H9 (cell line): ENCODE measurements around the gene UBE2D1. TPM values are rescaled to one million over a fixed set of nuclear protein-coding genes. Genes with fewer than 3 reads are reported as not detected.

Source experiments
- DNase-seq: peaks from one replicate; pipeline ENCODE4 v3.0.0-alpha.2; 2017
- H2AFZ ChIP-seq: one replicate; pipeline ENCODE4 v1.6.1; 2013; ENCODE audit warnings: mild to moderate bottlenecking, low read length, control low read depth, moderate library complexity
- H2AK5ac ChIP-seq: 2 replicates; pipeline ENCODE4 v1.6.1; 2013; ENCODE audit warnings: low read length, control low read depth, mixed read lengths; ENCODE audit not compliant: insufficient read length
- H2BK120ac ChIP-seq: one replicate; pipeline ENCODE4 v1.6.1; 2013; ENCODE audit warnings: low read depth, mild to moderate bottlenecking, low read length, control low read depth, inconsistent platforms; ENCODE audit not compliant: poor library complexity, severe bottlenecking
- H2BK12ac ChIP-seq: 2 replicates; pipeline ENCODE4 v1.6.1; 2013; ENCODE audit warnings: low read length, control low read depth, mixed read lengths, low read depth; ENCODE audit not compliant: insufficient read length
- H2BK15ac ChIP-seq: 2 replicates; pipeline ENCODE4 v1.6.1; 2013; ENCODE audit warnings: low read depth, low read length, control low read depth
- H2BK20ac ChIP-seq: one replicate; pipeline ENCODE4 v1.6.1; 2013; ENCODE audit warnings: low read depth, mild to moderate bottlenecking, low read length, control low read depth, inconsistent platforms; ENCODE audit not compliant: poor library complexity, severe bottlenecking
- H2BK5ac ChIP-seq: 2 replicates; pipeline ENCODE4 v1.6.1; 2013; ENCODE audit warnings: low read length, control low read depth, mixed read lengths; ENCODE audit not compliant: insufficient read length
- H3K14ac ChIP-seq: 2 replicates; pipeline ENCODE4 v1.6.1; 2013; ENCODE audit warnings: low read length, control low read depth; ENCODE audit not compliant: insufficient read depth
- H3K18ac ChIP-seq: 2 replicates; pipeline ENCODE4 v1.6.1; 2013; ENCODE audit warnings: low read depth, mild to moderate bottlenecking, mixed read lengths, low read length, control low read depth; ENCODE audit not compliant: insufficient read length
- H3K23ac ChIP-seq: 2 replicates; pipeline ENCODE4 v1.6.1; 2013; ENCODE audit warnings: low read length, control low read depth, mixed read lengths, low read depth; ENCODE audit not compliant: insufficient read length
- H3K23me2 ChIP-seq: 2 replicates; pipeline ENCODE4 v1.6.1; 2013; ENCODE audit warnings: low read depth, mild to moderate bottlenecking, mixed read lengths, low read length, control low read depth; ENCODE audit not compliant: insufficient read length, poor library complexity, severe bottlenecking
- H3K27ac ChIP-seq: 2 replicates; pipeline ENCODE4 v1.5.1; 2013; ENCODE audit warnings: low read length, control low read depth, mixed read lengths, low read depth; ENCODE audit not compliant: insufficient read length
- H3K27me3 ChIP-seq: 2 replicates; pipeline ENCODE4 v1.6.1; 2013; ENCODE audit warnings: low read length, control low read depth, inconsistent platforms; ENCODE audit not compliant: insufficient read depth
- H3K4ac ChIP-seq: 2 replicates; pipeline ENCODE4 v1.6.1; 2013; ENCODE audit warnings: low read depth, mild to moderate bottlenecking, control low read depth, inconsistent platforms, low read length, moderate library complexity
- H3K4me1 ChIP-seq: 2 replicates; pipeline ENCODE4 v1.6.1; 2013; ENCODE audit warnings: low read length, control low read depth, inconsistent platforms; ENCODE audit not compliant: insufficient read depth
- H3K4me2 ChIP-seq: 2 replicates; pipeline ENCODE4 v1.6.1; 2013; ENCODE audit warnings: low read length, control low read depth, mixed read lengths; ENCODE audit not compliant: insufficient read length, insufficient read depth
- H3K56ac ChIP-seq: 2 replicates; pipeline ENCODE4 v1.6.1; 2013; ENCODE audit warnings: low read depth, mild to moderate bottlenecking, mixed read lengths, low read length, control low read depth; ENCODE audit not compliant: insufficient read length
- H3K79me1 ChIP-seq: 2 replicates; pipeline ENCODE4 v1.6.1; 2013; ENCODE audit warnings: low read depth, mild to moderate bottlenecking, moderate library complexity, low read length, control low read depth, inconsistent platforms; ENCODE audit not compliant: insufficient read depth, poor library complexity, severe bottlenecking
- H3K79me2 ChIP-seq: 2 replicates; pipeline ENCODE4 v1.6.1; 2013; ENCODE audit warnings: low read length, control low read depth, inconsistent platforms; ENCODE audit not compliant: insufficient read depth
- H3K9ac ChIP-seq: 2 replicates; pipeline ENCODE4 v1.6.1; 2013; ENCODE audit warnings: low read length, control low read depth, mixed read lengths; ENCODE audit not compliant: insufficient read length; ENCODE audit errors: extremely low read depth
- H3K9me3 ChIP-seq: one replicate; pipeline ENCODE4 v1.6.1; 2013; ENCODE audit warnings: low read depth, low read length, inconsistent platforms; ENCODE audit not compliant: control insufficient read depth
- H3T11ph ChIP-seq: one replicate; pipeline ENCODE4 v1.6.1; 2013; ENCODE audit warnings: mild to moderate bottlenecking, low read length, control low read depth, inconsistent platforms
- H4K20me1 ChIP-seq: one replicate; pipeline ENCODE4 v1.6.1; 2013; ENCODE audit not compliant: control insufficient read depth, insufficient read length, insufficient read depth
- H4K5ac ChIP-seq: 2 replicates; pipeline ENCODE4 v1.6.1; 2013; ENCODE audit warnings: low read depth, mild to moderate bottlenecking, mixed read lengths, low read length, control low read depth; ENCODE audit not compliant: insufficient read length
- H4K8ac ChIP-seq: replicated peaks from 2 replicates; pipeline ENCODE4 v1.6.1; 2013; ENCODE audit warnings: low read length, control low read depth, mixed read lengths, low read depth; ENCODE audit not compliant: insufficient read length
- H4K91ac ChIP-seq: 2 replicates; pipeline ENCODE4 v1.6.1; 2013; ENCODE audit warnings: low read depth, mild to moderate bottlenecking, moderate library complexity, mixed read lengths, low read length, control low read depth; ENCODE audit not compliant: insufficient read length
- H3K27ac Mint-ChIP-seq, 3 experiments: 2 replicates in 2 of 3; 3 replicates in 1 of 3; pipeline ENCODE4 v1.8.0; 2020 to 2021; ENCODE audit warnings: mixed read lengths in 3 of 3, mild to moderate bottlenecking in 1 of 3, moderate library complexity in 1 of 3
- H3K27me3 Mint-ChIP-seq: 2 replicates; pipeline ENCODE4 v1.8.0; 2021; ENCODE audit warnings: low read depth, mild to moderate bottlenecking, moderate library complexity, mixed read lengths
- H3K36me3 Mint-ChIP-seq, 3 experiments: 2 replicates in 2 of 3; 3 replicates in 1 of 3; pipeline ENCODE4 v1.8.0; 2020 to 2021; ENCODE audit warnings: low read depth in 3 of 3, mixed read lengths in 3 of 3; ENCODE audit not compliant: insufficient read depth in 1 of 3
- H3K4me1 Mint-ChIP-seq, 2 experiments: 2 replicates each; pipeline ENCODE4 v1.8.0; 2020; ENCODE audit warnings: mixed read lengths in 2 of 2
- H3K4me3 Mint-ChIP-seq, 2 experiments: 2 replicates in 1 of 2; 3 replicates in 1 of 2; pipeline ENCODE4 v1.8.0; 2020 to 2021; ENCODE audit warnings: mild to moderate bottlenecking in 2 of 2, mixed read lengths in 2 of 2, moderate library complexity in 1 of 2
- H3K9me3 Mint-ChIP-seq, 2 experiments: 2 replicates in 1 of 2; 3 replicates in 1 of 2; pipeline ENCODE4 v1.8.0; 2020; ENCODE audit warnings: mild to moderate bottlenecking in 2 of 2, mixed read lengths in 2 of 2, moderate library complexity in 1 of 2
- CTCF ChIP-seq: fragments of 200-600 bp; sonication (generic); conservative IDR thresholded peaks from 3 replicates; pipeline ENCODE4 v1.8.0; 2021; ENCODE audit warnings: antibody characterized with exemption, mild to moderate bottlenecking
- WGBS: extraction: QIAGEN DNeasy Blood & Tissue Kit; methylation state at CpG from one replicate; pipeline ENCODE4 v1.1.7; 2013; ENCODE audit warnings: missing lambda C conversion rate, low lambda C conversion rate, mixed read lengths; ENCODE audit not compliant: insufficient read length; ENCODE audit errors: extremely low coverage; 5-methylcytosine and 5-hydroxymethylcytosine counted together
- total RNA-seq: library from RNA; stranded (reverse); gene quantifications from 2 replicates; pipeline ENCODE4 v1.2.1, GENCODE V29; 2021

Gene UBE2D1
- total RNA-seq, 1 experiment from 2014 or later, result 26.8 TPM

GRCh38 chr10:58358314-58358933 is 23.6 kb downstream of the UBE2D1 start:
- H2BK5ac ChIP-seq, result no peak overlapping the region
- no peak overlapping the region for H3K4me2 ChIP-seq
- H3K79me1 ChIP-seq, result no peaks in the 10 kb centered on the region
- H3T11ph ChIP-seq, result no peak overlapping the region
- no peak overlapping the region for H3K4ac ChIP-seq
- H3K9ac ChIP-seq, result no peak overlapping the region
- H3K4me1 ChIP-seq, result no peaks in the 10 kb centered on the region; the same call in 1 of the 2 replicates
- H3K9me3 ChIP-seq, result no peaks in the 10 kb centered on the region
- no peak for DNase-seq
- no peak overlapping the region for H4K91ac ChIP-seq
- no peak overlapping the region for H3K14ac ChIP-seq
- no peak overlapping the region for H3K56ac ChIP-seq
- H3K23ac ChIP-seq, result no peak overlapping the region
- no peak overlapping the region for H2BK20ac ChIP-seq
- H3K79me2 ChIP-seq, result no peaks in the 10 kb centered on the region
- no peaks in the 10 kb centered on the region for H3K27me3 ChIP-seq
- H4K5ac ChIP-seq, result no peak overlapping the region
- H2BK12ac ChIP-seq, result no peak overlapping the region
- H3K4me3 Mint-ChIP-seq, result no peak overlapping the region
- no peak overlapping the region for H3K27ac Mint-ChIP-seq
- no peaks in the 10 kb centered on the region for H3K27me3 Mint-ChIP-seq
- no peak overlapping the region for H2BK120ac ChIP-seq
- WGBS, result no CpG with 5 or more reads among the region's 4 CpGs
- H3K18ac ChIP-seq, result no peak overlapping the region
- H3K36me3 Mint-ChIP-seq, result no peaks in the 10 kb centered on the region
- no peaks in the 10 kb centered on the region for H3K23me2 ChIP-seq
- no peak overlapping the region for H2AFZ ChIP-seq
- TF ChIP-seq CTCF, result no peak
- no peaks in the 10 kb centered on the region for H3K9me3 Mint-ChIP-seq
- H4K20me1 ChIP-seq, result no peaks in the 10 kb centered on the region
- H4K8ac ChIP-seq, result no peak overlapping the region
- H2BK15ac ChIP-seq, result no peak overlapping the region
- no peak overlapping the region for H2AK5ac ChIP-seq
- peaks cover 0 to 11% of the 10 kb centered on the region in 2 experiments; a peak in 2 of 4 replicates for H3K4me1 Mint-ChIP-seq
- H3K27ac ChIP-seq, result no peak overlapping the region
